Measurements from ENCODE around the gene ZNF682.
"Not testable (repeated sequence)": the region's sequence is repeated elsewhere in the genome, so short reads cannot be mapped to it uniquely, and the experiment has no call there.

The ZNF682 gene

GRCh38 chr19:19966862-19967261 lies 72.4 kb downstream of the ZNF682 start:
- no peak for DNase-seq

- not testable (repeated sequence) for DNase-seq
These were observed 73.2 kb downstream of the ZNF682 start for GRCh38 chr19:19966126-19966525.

GRCh38 chr19:19964416-19964815 lies 74.9 kb downstream of the ZNF682 start:
- no peak for DNase-seq

- peak; percentile 64 to 68 for DNase-seq
These were observed 80.0 kb downstream of the ZNF682 start for GRCh38 chr19:19959151-19959799.

GRCh38 chr19:19957766-19958165 lies 81.5 kb downstream of the ZNF682 start:
- DNase-seq, result not testable (repeated sequence)

GRCh38 chr19:19956434-19957075 lies 82.8 kb downstream of the ZNF682 start:
- no peak for DNase-seq

- no peak for DNase-seq
These were observed 84.1 kb downstream of the ZNF682 start for GRCh38 chr19:19955208-19955607.

All from CD4-positive, alpha-beta T cell treated with Interleukin-1 beta for 1 hour (primary cell).